Heart left ventricle (tissue), 13 donors: ENCODE measurements around the gene BRF1.

Experiments used
- POLR2A ChIP-seq, 2 donors: fragments of 450-650 bp; IDR thresholded peaks; one replicate each; pipeline ENCODE4 v1.6.1; 2017; ENCODE audit warnings: antibody characterized with exemption in 2 of 2, mild to moderate bottlenecking in 2 of 2, moderate library complexity in 2 of 2
- TF ChIP-seq, protein P1 (sequence below), 12 donors: fragments of 200-600 bp; sonication (generic) in 4 of 12; IDR thresholded peaks; one replicate each; pipeline versions ENCODE4 v1.5.0 to v1.8.0; 2018 to 2022; ENCODE audit warnings: antibody characterized with exemption in 12 of 12, mild to moderate bottlenecking in 5 of 12
- donor health status: ischemic (EF 13 %, LVEDD 7.1; RV severe dilation, severe dysfunction).
- donor health status: DM: no; HTN: yes; CAD: no.
- donor health status: DM: no; HTN: no; CAD: no.
- donor health status: ischemic (EF 25% LVEDD 6.9; RV normal size, moderate dysfunction).
- donor health status: ischemic (EF 25% LVEDD 5.7; RV mildly dilated, moderate dysfunction).
- donor health status: ischemic (EF 35%, LVEDD 5.7; RV mildly dilated, moderate dysfunction).
- donor health status: nonischemic (EF 11% LVEDD 7.7; RV severe dilation, severe dysfunction).
- donor health status: DM: yes; HTN: yes; CAD: no.
- donor health status: PGD.
- donor health status: ischemic (EF 29% LVEDD 5.4; RV normal size, mild dysfunction).
- donor health status: nonischemic (EF 23%, LVEDD 6.1; RV moderate dilation, normal function).

DNA sequence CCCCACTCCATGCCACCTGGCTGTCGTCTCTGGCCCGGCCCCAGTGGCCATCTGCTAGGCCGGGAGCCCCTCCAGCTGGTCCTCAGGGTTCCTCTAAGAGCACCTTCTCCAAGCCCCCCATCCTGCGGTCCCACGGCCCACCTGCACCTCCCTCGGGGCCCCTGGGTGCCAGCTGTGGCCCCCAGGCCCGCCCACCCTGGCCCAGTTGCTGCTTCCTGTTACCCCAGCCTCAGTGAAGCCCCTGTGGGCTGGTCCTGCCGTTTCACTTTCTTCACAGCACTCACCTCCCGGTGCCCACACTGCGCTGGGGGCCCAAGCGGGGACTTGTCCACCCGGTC lies 92.1 kb downstream of the BRF1 start:
- TF ChIP-seq, protein P1, sequence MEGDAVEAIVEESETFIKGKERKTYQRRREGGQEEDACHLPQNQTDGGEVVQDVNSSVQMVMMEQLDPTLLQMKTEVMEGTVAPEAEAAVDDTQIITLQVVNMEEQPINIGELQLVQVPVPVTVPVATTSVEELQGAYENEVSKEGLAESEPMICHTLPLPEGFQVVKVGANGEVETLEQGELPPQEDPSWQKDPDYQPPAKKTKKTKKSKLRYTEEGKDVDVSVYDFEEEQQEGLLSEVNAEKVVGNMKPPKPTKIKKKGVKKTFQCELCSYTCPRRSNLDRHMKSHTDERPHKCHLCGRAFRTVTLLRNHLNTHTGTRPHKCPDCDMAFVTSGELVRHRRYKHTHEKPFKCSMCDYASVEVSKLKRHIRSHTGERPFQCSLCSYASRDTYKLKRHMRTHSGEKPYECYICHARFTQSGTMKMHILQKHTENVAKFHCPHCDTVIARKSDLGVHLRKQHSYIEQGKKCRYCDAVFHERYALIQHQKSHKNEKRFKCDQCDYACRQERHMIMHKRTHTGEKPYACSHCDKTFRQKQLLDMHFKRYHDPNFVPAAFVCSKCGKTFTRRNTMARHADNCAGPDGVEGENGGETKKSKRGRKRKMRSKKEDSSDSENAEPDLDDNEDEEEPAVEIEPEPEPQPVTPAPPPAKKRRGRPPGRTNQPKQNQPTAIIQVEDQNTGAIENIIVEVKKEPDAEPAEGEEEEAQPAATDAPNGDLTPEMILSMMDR (IDR thresholded peaks at IDR 0.05), result no peak
- no peak for TF ChIP-seq POLR2A (IDR thresholded peaks at IDR 0.05)
